Adrenal gland (tissue), 12 donors: Measurements from ENCODE around the gene SLC2A2. TPM values are rescaled to one million over a fixed set of nuclear protein-coding genes. Genes with fewer than 3 reads are reported as not detected.

Source experiments
- DNase-seq, 7 donors: peaks; one replicate each; pipeline ENCODE4 v3.0.0-alpha.2; 2019 to 2020
- H3K27ac ChIP-seq, 5 donors: fragments of 200-600 bp; sonication (generic) in 4 of 5; 1 replicate in 3 of 5; 2 replicates in 2 of 5; pipeline versions ENCODE4 v1.5.1 to v1.8.0; 2016 to 2020; ENCODE audit warnings: mild to moderate bottlenecking in 1 of 5
- H3K27me3 ChIP-seq: fragments of 200-600 bp; 2 replicates; pipeline ENCODE4 v1.8.0; 2021
- H3K36me3 ChIP-seq, 2 donors: fragments of 200-600 bp; replicated peaks in 1 of 2; 1 replicate in 1 of 2; 2 replicates in 1 of 2; pipeline versions ENCODE4 v1.5.1 to v1.8.0; 2018 to 2022
- H3K4me1 ChIP-seq, 2 donors: fragments of 200-600 bp; replicated peaks in 1 of 2; 1 replicate in 1 of 2; 2 replicates in 1 of 2; pipeline versions ENCODE4 v1.5.1 to v1.8.0; 2018 to 2021
- H3K4me3 ChIP-seq, 4 donors: fragments of 200-600 bp; sonication (generic) in 3 of 4; one replicate each; pipeline ENCODE4 v1.5.1; 2016 to 2018
- H3K9me3 ChIP-seq, 3 donors: fragments of 200-600 bp; sonication (generic) in 1 of 3; replicated peaks in 1 of 3; 1 replicate in 2 of 3; 2 replicates in 1 of 3; pipeline versions ENCODE4 v1.5.1 to v1.8.0; 2016 to 2021
- CTCF ChIP-seq, 6 experiments: fragments of 450-650 bp in 4 of 6; fragments of 200-600 bp in 2 of 6; sonication (generic) in 1 of 6; IDR thresholded peaks; 1 replicate in 5 of 6; 2 replicates in 1 of 6; pipeline versions ENCODE4 v1.5.1 to v1.8.0; 2016 to 2021; ENCODE audit warnings: antibody characterized with exemption in 6 of 6, mild to moderate bottlenecking in 2 of 6, moderate library complexity in 1 of 6
- POLR2A ChIP-seq, 2 donors: fragments of 450-650 bp; IDR thresholded peaks; one replicate each; pipeline ENCODE4 v1.6.1; 2017; ENCODE audit warnings: antibody characterized with exemption in 2 of 2, mild to moderate bottlenecking in 2 of 2, moderate library complexity in 1 of 2
- WGBS, 4 donors: extraction: QIAGEN DNeasy Blood & Tissue Kit in 2 of 4; methylation state at CpG; one replicate each; pipeline versions ENCODE4 v1.1.5 to v1.1.7; 2013 to 2017; 5-methylcytosine and 5-hydroxymethylcytosine counted together
- intact Hi-C, 2 donors: fragments of 100-400 bp; cut with DNase I; formaldehyde crosslinking; loops; one replicate each; pipeline versions ENCODE4 v1.14.1 to v1.15.0; 2022 to 2023
- polyA plus RNA-seq, 3 donors: library from polyadenylated mRNA; stranded (reverse); fragments of 200-250 nt in 2 of 3; fragments of 350-450 nt in 1 of 3; fragmentation: Illumina TruSeq in 1 of 3; extraction: RNeasy Lipid Tissue Mini Kit (QIAGEN cat#74804) in 1 of 3; gene quantifications; one replicate each; pipeline ENCODE4 v1.2.3, GENCODE V29; 2013 to 2014
- total RNA-seq, 9 donors: library from RNA; depleted of rRNA in 4 of 9; stranded (reverse); fragments of >200 nt in 4 of 9; fragments of 120-200 nt in 1 of 9; fragmentation: NEBNext Ultra II Directional in 1 of 9; extraction: Animal tissue kit (Norgen Biotek cat#: 25700) in 1 of 9; gene quantifications; one replicate each; pipeline versions ENCODE4 v1.1.0 to v1.2.4, GENCODE V29; 2013 to 2023
- donor health status: healthy with polysubstance abuse.
- donor health status: Bipolar disorder and iron deficiency.
- donor health status: DM: yes; HTN: yes; CAD: no.
- donor health status: DM: no; HTN: no; CAD: no.
- donor health status: DM: no; HTN: no; CAD: no.
- donor health status: DM: yes; HTN: yes; CAD: no.

Gene SLC2A2
- total and polyA plus RNA-seq, 12 donors: 0.22 TPM; not detected in 11

DNA sequence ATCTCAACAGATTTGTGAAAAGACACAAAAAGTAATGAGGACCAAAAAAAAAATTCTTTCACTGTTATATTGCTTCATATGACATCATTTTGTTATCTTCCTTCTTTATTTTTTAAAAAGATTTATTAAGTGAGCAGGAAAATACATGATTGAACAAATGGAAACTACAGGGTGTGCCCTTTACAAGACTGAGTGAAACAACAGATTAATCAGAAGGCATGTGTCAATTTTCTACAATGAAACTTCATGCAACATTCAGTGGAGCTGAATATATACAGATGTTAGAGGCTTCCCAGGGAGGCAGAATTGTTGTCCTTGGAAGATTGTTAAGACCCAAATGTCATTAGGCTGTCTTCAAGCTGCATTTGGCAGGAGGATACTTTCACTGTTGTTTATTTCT is 28.4 kb upstream of the SLC2A2 start:
- TF ChIP-seq POLR2A (IDR thresholded peaks at IDR 0.05) (no peak), CTCF (IDR thresholded peaks at IDR 0.05) (no peak)

GRCh38 chr3:171054231-171054630 is 27.7 kb upstream of the SLC2A2 start:
- WGBS, 4 donors: 80 to 88% (median 84%) methylated on average over 1 of the region's 1 CpG

More for the DNA sequence above, 28.4 kb upstream of the SLC2A2 start:
- H3K27ac ChIP-seq: no peak overlapping the region
- H3K27me3 ChIP-seq: no peaks in the 10 kb centered on the region
- H3K36me3 ChIP-seq: no peaks in the 10 kb centered on the region
- H3K4me1 ChIP-seq: peaks cover 0 to 11% of the 10 kb centered on the region in 2 donors
- no peak for DNase-seq
- no peak overlapping the region for H3K4me3 ChIP-seq
- H3K9me3 ChIP-seq: no peaks in the 10 kb centered on the region
- intact Hi-C loops: loop anchor here in 1 of 2 donors (10.0 kb wide), 1 partner anchor 130 kb away; no protein-coding TSS in a partner anchor

GRCh38 chr3:171049861-171050444 is 23.4 kb upstream of the SLC2A2 start:
- 30 to 37% (median 34%) methylated on average over 5 to 6 of the region's 6 CpGs for WGBS, 4 donors
- no peak for TF ChIP-seq POLR2A (IDR thresholded peaks at IDR 0.05)
- TF ChIP-seq CTCF (IDR thresholded peaks at IDR 0.05): peak; percentile 52 to 77 (median 69)
- peak; percentile 40 to 74 (median 62) for DNase-seq
- no peak overlapping the region for H3K4me3 ChIP-seq
- peaks cover 0 to 5% of the 10 kb centered on the region in 2 donors for H3K4me1 ChIP-seq
- H3K9me3 ChIP-seq: no peaks in the 10 kb centered on the region
- intact Hi-C loops: loop anchor here (10.0 kb wide), 2 partner anchors 135 to 515 kb away; no protein-coding TSS in a partner anchor
- no peak overlapping the region for H3K27ac ChIP-seq
- no peaks in the 10 kb centered on the region for H3K27me3 ChIP-seq
- H3K36me3 ChIP-seq: no peaks in the 10 kb centered on the region

More at GRCh38 chr3:171054231-171054630, 27.7 kb upstream of the SLC2A2 start:
- TF ChIP-seq POLR2A (IDR thresholded peaks at IDR 0.05) (no peak), CTCF (IDR thresholded peaks at IDR 0.05) (no peak)
- intact Hi-C loops: loop anchor here in 1 of 2 donors (10.0 kb wide), 1 partner anchor 131 kb away; no protein-coding TSS in a partner anchor
- no peak for DNase-seq
- H3K27ac ChIP-seq: no peak overlapping the region
- peaks cover 0 to 11% of the 10 kb centered on the region in 2 donors for H3K4me1 ChIP-seq
- H3K4me3 ChIP-seq: no peak overlapping the region
- H3K27me3 ChIP-seq: no peaks in the 10 kb centered on the region
- no peaks in the 10 kb centered on the region for H3K9me3 ChIP-seq
- no peaks in the 10 kb centered on the region for H3K36me3 ChIP-seq

DNA sequence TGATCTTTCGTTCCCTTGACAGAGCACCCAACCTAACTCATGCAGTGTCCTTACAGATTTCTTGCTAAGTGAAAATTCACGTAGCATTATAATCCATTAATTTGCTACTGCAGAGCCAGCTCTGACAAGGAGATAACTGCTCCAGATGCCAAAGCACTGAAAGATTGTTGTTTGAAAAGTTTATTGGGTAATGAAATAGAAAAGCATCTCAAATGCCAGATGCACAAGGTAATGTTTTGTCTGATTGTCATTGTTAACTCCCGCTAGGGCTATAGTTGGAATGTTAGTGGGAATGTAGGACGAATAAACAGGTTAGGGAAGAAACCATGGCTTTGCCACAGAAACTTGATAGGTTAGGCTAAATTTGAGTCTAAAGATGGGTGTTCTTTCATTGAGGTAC is 20.2 kb upstream of the SLC2A2 start:
- TF ChIP-seq CTCF (IDR thresholded peaks at IDR 0.05) (no peak), POLR2A (IDR thresholded peaks at IDR 0.05) (no peak)
- Histone ChIP-seq H3K27me3 (no peaks in the 10 kb centered on the region), H3K4me3 (no peak overlapping the region), H3K27ac (no peak overlapping the region), H3K9me3 (no peaks in the 10 kb centered on the region), H3K36me3 (no peaks in the 10 kb centered on the region), H3K4me1 (no peaks in the 10 kb centered on the region)
- DNase-seq: no peak
- intact Hi-C loops: loop anchor here (10.0 kb wide), 1 partner anchor 518 kb away; no protein-coding TSS in a partner anchor
- WGBS, 4 donors: 65 to 83% (median 75%) methylated on average over 4 of the region's 4 CpGs
